H1 (cell line): Measurements from ENCODE around the gene CRHR2. TPM values are rescaled to one million over a fixed set of nuclear protein-coding genes. Genes with fewer than 3 reads are reported as not detected.

Source experiments
- CTBP2 ChIP-seq: IDR thresholded peaks from 2 replicates; pipeline ENCODE4 v1.7.0; 2011; ENCODE audit warnings: borderline replicate concordance, mild to moderate bottlenecking, moderate library complexity, mixed read lengths, low read length; ENCODE audit not compliant: insufficient read depth, insufficient read length
- polyA plus RNA-seq, 7 experiments: library from polyadenylated mRNA; depleted of rRNA in 3 of 7; stranded (reverse) in 5 of 7; unstranded in 2 of 7; fragments of >200 nt in 5 of 7; fragments of 200-250 nt in 2 of 7; gene quantifications; 1 replicate in 5 of 7; 2 replicates in 1 of 7; 4 replicates in 1 of 7; pipeline versions ENCODE4 v1.2.1 to v1.2.3, GENCODE V29; 2011 to 2013; ENCODE audit warnings: missing spikeins in 2 of 7, mixed read lengths in 2 of 7
- total RNA-seq: library from RNA; stranded (reverse); fragmentation: NEBNext Ultra II Directional; extraction: Animal tissue kit (Norgen Biotek cat#: 25700); gene quantifications from 2 replicates; pipeline ENCODE4 v1.2.1, GENCODE V29; 2021

The CRHR2 gene
- total and polyA plus RNA-seq, 2 of the 8 experiments (the other 6 are each of a cell fraction or from before 2014, with no cell fraction given): 0.37 to 1.3 TPM

DNA sequence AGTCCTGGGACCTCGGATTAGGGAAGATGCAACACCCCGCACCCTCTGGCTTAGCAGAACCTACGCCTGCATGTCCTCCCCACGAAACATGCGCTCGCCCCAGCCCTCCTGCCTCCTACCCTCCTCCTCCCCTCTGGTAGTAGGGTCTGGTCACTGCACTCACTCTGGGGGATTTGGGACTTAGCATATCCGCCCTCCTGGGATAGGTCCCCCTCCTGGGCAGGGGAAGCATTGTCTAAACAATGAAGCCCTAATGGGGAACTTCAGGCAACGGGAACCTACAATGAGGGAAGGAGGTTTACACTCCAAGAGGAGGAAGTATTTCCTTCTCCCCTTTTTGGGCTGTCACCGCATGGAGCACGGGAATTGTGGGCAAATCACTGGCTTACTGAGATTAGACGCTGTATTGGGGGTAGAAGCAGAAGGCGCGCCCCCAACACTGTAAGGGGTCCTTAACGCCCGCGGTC, 892 bp downstream of the CRHR2 start (continued):
- peak; percentile 79 for TF ChIP-seq CTBP2
